ENCODE data around the gene ACOT13.
A peak's percentile ranks its signal among the peaks of the same experiment; 100 is the strongest.
"Not testable (repeated sequence)": the region's sequence is repeated elsewhere in the genome, so short reads cannot be mapped to it uniquely, and the experiment has no call there.

Gene ACOT13

GRCh38 chr6:24692415-24692814, 25.5 kb downstream of the ACOT13 start:
- no peak for DNase-seq (ENCODE audit: low read depth in 2 of 2)

DNA sequence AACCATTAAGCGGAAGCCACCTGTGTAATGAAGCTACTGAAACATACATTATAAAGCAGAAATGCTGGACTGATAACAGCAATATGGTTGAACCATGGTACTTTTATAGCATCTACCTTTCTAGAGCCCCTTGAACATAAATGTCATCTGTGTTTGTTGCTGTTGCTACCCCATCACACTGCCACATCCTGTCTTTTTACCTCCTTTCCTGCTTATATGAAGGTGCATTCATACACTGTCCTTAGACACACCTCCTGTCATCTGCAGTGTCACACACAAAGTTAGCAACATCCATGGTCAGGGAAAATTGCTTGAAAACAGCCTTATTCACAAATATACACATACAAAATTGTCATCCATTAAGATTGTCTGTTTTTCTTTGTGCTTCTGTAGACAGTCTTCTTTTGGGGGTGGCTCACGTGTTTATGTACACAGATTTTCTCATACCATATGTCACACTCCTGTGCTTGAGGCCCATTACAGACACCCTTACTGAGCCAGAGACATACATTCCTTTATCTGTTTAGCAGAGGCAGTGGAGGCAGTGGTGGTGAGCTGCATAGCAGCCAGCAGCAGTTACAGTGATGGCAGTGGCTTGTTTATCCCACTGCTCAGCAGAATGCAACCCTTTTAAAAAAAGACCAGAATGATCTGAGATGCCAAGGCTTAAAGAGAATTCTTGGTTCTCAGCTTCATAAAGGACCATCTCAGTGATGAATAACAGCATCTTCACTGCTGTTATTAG, 26.1 kb downstream of the ACOT13 start:
- no peak for DNase-seq (ENCODE audit: low read depth in 2 of 2)

DNA sequence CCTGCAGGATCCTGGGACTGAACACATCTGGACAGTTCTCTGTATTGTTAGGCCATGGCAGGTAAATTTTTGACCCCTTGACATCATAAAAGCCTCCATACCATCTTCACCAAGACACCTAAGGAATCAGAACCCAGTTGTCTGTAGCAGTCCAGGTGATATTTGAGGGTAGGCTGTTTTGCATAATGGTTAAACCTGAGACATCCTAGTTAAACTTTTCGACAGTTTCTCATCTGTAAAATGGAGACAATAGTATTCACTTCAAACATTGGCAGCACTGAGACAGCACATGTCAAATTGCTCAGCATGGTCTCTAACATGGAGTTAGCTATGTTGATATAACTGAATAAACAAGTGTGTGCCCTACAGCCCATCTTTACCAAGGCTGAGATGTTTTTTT, 27.3 kb downstream of the ACOT13 start:
- DNase-seq (ENCODE audit: low read depth in 2 of 2), result no peak

DNA sequence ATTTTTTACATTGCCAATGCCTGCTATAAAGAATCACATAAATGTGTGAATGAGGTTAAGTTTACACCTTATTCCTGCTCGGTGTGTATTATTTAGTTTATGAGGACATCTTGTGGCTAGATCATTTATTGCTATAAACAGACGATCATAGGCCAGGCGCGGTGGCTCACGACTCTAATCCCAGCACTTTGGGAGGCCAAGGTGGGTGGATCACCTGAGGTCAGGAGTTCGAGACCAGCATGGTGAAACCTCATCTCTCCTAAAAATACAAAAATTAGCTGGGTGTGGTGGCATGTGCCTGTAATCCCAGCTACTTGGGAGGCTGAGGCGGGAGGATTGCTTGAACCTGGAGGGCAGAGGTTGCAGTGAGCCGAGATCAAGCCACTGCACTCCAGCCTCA, 28.8 kb downstream of the ACOT13 start:
- peak in 1 of 2 donors; percentile 17 for DNase-seq (ENCODE audit: low read depth in 2 of 2)

GRCh38 chr6:24696097-24696496, 29.2 kb downstream of the ACOT13 start:
- DNase-seq (ENCODE audit: low read depth in 2 of 2), result no peak

- no peak for DNase-seq (ENCODE audit: low read depth in 2 of 2)
These were observed 32.9 kb downstream of the ACOT13 start for GRCh38 chr6:24699521-24700359.

GRCh38 chr6:24702720-24703282, 35.9 kb downstream of the ACOT13 start:
- DNase-seq (ENCODE audit: low read depth in 2 of 2), result no peak

DNA sequence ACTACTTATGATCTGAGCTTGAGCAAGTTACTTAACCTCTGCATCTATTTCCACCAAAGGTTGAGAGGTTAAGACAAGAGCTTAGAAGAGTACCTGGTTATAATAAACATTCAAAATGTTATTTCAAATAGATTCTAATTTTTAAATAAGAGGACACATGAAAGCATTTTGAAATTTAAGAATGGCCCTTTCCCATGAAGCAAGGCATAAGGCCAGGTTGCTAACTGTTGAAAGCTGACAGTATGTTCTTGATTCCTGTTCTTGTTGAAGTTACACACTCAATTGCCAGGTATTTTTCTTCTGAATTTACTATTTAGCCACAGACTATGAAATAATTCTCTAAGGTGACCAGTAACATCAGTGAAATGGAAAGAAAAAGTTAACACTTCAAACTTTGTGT, 37.6 kb downstream of the ACOT13 start:
- no peak for DNase-seq (ENCODE audit: low read depth in 2 of 2)

DNA sequence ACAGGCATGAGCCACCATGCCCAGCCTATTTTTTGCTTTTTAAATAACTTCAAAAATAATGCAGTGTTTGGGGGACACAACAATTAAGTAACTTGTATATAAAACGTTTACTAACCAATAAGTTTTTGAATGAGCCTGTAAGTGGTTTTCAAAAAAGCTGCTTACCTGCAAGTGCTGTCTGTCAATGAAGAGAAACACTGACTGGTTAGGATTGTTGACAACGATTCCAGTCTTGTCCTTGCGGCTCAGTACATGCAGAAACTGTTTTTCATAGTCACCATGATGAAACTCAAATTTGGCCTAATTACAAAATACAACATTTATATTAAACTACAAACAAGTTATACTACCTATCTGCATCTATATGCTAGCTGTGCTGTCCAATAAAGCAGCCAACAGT, 41.7 kb downstream of the ACOT13 start:
- no peak for DNase-seq (ENCODE audit: low read depth in 2 of 2)

DNA sequence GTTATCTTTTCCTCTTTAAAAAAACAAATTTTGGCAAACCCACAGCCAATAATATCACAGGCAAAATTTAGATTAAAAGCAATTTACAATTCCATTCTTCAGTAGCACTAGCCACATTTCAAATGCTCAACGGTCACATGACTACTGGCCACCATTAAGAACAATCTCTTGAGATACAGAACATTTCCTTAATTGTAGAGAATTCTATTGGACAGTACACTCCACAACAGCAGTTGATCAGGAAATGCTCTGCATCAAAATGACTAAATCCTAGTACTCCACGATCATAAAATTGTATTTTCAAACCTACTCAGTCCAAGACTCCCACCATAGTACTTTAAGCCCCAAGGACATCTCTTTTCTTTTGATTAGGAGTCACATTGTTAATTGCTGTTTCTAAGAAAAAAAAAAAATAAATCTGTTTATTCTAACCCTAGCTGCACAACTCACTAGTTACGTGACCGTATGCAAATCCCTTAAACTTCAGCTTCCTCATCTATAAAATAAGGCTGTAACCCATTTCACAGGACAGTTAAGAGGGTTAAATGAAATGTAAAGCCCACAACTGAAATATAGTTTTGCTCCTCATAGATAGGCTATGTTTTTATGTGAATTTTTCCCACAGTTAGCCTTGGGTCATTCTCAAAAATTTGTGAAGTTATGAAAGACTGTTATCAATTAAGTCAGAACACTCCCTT, 42.3 kb downstream of the ACOT13 start:
- DNase-seq (ENCODE audit: low read depth in 2 of 2), result no peak

DNA sequence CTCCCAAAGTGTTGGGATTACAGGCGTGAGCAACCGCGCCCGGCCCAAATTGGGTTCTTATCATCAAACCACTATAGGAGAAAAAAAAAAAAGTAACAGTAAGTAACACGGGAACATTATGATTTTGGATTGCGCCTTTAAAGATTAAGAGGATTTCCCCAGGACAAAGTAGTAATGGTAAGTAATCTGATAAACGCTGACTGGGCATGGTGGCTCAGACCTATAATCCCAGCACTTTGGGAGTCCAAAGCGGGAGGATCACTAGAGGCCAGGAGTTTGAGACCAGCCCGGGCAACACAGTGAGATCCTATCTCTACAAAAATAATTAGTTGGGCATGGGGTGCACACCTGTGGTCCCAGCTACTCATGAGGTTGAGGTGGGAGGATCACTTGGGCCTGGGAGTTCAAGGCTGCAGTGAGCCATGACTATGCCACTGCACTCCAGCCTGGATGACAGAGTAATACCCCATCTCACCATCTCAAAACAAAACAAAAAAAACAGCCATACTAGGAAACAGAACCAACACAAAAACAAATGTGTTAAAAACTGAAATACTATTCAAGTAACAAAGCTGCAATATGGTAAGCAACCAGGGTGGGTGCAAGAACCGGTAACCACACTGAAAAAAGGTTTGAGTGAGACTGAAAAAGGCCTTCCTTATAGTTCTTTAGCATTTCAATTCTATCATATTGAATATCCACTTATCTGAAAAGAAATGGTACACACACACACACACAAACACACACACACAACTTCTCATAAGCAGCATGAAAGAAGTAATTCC, 43.8 kb downstream of the ACOT13 start:
- DNase-seq (ENCODE audit: low read depth in 2 of 2), result no peak

DNA sequence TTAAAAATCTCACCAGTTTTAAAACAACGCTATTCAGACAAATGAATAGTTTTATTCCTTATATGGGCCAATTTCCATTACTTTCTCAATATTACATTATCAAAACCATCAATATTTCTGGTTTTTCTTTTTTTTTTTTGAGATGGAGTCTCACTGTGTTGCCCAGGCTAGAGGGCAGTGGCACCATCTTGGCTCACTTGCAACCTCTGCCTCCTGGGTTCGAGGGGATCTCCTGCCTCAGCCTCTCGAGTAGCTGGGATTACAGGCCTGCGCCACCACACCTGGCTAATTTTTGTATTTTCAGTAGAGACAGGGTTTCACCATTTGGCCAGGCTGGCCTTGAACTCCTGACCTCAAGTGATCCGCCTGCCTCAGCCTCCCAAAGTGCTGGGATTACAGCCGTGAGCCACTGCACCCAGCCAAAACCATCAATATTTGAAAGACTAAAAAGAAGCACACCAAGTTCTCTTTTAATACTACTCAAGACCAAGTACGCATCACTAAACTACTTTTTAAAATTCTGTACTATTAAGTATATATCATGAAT, 49.8 kb downstream of the ACOT13 start:
- not testable (repeated sequence) for DNase-seq (ENCODE audit: low read depth in 2 of 2)

DNA sequence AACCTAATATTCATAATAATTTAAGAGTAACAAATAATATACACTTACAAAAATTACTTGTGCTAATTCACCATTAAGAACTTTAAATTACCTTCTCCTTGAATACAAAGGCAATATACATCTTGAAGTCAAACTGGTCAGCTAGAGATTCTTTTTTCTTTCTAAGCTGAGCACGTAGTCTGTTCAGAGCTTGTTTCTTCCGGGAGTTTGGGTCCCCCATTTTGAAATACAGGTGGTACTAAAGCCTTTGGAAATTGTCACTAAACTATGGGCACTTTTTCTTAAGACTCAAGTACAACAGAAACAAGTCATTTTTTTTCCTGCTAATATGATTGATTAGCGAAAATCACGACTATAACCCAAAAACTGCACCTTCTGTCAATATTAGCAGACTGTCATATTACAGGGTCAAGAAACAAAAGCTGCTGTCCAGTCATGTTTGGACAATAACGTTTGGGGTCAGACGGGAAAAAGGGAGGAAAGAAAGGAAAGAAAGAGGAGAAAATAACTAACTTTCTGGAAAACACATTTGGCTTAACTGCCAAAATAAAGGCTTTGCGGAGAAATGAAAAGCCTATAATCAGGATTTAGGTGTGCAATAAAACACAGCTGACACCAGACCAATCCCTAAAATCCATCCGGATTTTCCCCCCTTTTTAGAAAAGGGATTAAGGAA, 51.7 kb downstream of the ACOT13 start:
- DNase-seq (ENCODE audit: low read depth in 2 of 2), result no peak

- DNase-seq (ENCODE audit: low read depth in 2 of 2), result peak; percentile 38 to 40
These were observed 52.5 kb downstream of the ACOT13 start, which contains the start of gene C6orf62 for GRCh38 chr6:24719125-24719971. C6orf62 (minus strand) TSS chr6:24719154; CDS start chr6:24718668, 486 bp downstream.

DNA sequence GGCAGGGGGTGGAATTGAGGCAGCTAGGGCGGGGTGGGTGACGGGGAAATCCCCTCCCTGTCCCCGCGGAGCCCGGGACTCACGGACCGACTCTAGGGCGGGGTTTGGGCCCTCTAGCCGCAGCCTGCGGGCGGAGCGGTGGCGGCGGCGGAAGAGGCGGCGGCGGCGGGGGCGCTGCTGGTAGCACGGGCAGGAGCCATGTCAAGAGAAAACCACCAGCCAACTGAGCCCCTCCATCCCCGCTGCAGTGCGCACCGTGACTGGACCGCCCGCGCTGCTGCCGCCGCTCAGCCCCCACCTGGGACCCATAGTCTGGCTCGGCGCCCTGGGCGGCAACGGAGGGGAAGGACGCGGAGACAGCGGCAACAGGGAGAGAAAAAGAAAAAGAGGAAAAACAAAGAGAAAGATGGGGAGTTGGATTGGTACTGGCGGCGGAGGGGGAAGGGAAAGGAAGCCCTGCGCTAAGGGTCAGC, 53.3 kb downstream of the ACOT13 start:
- peak; percentile 70 to 75 for DNase-seq (ENCODE audit: low read depth in 2 of 2)

DNA sequence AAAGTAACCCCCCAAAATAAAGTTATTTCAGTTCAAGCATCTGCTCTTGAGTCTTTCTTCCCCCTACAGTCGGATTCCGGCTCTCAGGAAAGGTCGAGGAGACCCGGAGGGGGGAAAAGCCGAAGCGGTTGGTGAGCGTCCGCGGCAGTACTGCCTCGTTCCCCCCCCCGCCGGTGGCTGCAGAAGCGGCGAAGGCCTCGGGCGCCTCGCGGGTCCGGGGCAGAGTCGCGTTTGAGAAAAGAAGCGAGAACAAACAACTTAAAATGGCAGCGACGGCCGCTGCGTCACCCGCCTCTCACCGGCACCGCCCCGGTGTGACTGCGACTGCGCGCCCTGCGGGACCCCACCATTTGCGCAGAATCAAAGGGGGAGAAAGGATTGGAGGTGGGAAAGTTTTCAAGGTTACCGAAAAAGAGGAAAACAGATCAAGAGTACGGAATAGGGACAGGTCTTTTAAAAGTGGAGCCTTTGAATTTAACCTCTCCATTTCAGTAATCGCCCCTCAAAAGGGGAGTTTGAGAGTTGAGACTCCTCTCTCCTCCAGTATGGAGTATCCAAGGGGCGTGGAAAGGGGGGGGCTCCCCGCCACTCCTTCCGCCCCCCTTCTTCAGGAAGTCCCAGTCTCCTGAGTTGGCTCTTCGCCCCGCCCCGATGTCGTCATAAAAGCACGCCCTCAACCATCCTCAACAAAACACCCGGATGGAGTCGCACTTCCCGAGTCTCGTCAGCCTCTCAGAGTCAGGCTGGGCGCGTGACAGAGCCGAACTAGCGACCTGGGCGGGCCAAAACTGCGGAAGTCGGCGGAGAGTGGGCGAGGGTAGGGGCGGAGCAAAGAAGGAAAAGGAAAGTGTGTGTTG, 54.0 kb downstream of the ACOT13 start:
- DNase-seq (ENCODE audit: low read depth in 2 of 2), result peak; percentile 99

DNA sequence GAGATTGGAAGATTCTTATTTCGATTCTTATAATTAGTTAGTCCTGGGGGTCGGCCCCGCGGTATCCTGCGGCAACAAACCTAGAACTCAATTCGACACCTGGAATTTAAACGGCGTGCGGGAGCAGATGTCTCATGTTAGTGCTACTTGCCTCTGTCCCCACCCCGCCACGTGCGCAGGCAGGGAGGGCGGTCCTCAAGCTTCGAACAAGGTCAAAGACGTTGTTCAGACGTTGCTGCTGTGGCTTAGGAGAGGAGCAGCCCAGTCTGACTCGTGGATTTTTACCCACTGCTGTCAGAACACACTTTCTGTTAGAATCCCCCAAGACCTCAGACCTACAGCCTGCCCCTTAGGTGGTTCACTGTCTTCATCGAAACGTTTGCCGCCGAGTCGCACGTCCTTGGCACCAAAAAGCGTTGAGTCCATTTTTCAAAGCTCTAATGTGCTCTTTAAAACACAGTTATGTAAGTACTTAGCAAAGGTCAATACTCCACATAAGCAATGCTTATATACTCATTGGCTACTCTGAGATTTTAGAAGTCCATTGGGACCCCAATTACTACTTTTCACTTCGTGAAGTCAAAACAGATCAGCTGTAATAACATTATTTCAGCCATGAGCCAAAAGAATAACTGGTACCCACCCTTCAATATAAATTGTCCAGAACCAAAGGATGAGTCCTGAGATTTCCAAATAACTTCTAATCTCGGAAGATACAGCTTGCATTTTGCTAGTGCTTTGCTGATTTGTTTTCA, 54.8 kb downstream of the ACOT13 start:
- DNase-seq (ENCODE audit: low read depth in 2 of 2), result no peak

DNA sequence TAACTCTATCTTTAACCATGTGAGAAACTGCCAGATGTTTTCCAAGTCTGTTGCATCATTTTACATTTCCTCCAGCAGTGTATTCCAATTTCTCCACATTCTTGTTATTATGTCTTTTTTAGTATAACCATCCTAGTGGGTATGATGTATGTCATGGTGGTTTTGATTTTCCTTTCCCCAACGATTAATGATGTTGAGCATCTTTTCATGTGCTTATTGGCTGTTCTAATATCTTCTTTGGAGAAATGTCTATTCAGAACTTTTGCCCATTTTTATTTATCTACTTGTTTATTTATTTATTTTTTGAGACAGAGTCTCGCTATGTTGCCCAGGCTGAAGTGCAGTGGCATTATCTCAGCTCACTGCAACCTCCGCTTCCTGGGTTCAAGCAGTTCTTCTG, 56.4 kb downstream of the ACOT13 start:
- no peak for DNase-seq (ENCODE audit: low read depth in 2 of 2)

Measured in stimulated activated CD8-positive, alpha-beta memory T cell treated with anti-CD3 and anti-CD28 coated beads, Interleukin-15, amount 100 ng/mL, for 48 hours (primary cell).